HG03064 (cell line): ENCODE data around the gene MYH10.
"Not testable (repeated sequence)": the region's sequence is repeated elsewhere in the genome, so short reads cannot be mapped to it uniquely, and the experiment has no call there.

Experiments
- ATAC-seq: cut with Tn5 transposase; IDR thresholded peaks from one replicate; pipeline ENCODE4 v1.9.1; 2021; ENCODE audit warnings: low read depth; ENCODE audit not compliant: unreplicated experiment

The MYH10 gene

DNA sequence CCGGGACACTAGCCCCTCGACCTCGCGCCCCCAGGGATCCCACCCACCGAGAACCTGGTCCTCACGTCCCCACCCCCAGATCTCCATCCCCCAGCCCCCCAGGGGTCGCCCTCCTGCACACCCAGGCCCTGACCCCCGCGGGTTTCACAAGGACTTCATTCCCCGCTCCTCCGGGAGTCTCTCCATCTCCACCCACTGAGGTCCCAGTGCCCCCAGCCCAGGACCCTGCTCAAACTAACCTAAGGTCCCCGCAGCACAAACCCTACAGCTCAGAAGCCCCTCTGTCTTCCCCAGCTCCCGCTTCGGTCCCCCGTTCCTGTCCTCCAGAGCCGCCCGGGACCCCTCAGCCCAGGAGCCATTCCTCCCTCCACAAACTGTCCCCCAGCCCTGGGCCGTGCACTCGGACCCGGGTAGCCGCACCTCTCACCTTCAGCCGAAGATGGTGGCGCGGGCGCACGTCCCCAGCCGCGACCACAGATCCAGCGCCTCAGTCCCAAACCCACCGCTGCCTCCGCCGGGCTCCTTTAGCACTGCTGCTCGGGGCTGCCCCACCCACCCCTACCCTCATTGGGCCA, at the start of gene MYH10:
Gene MYH10 (minus strand): TSS at position 499 of the 575 bp plus-strand sequence. CDS start 7,479 bp downstream, outside the sequence.
- ATAC-seq = no peak

DNA sequence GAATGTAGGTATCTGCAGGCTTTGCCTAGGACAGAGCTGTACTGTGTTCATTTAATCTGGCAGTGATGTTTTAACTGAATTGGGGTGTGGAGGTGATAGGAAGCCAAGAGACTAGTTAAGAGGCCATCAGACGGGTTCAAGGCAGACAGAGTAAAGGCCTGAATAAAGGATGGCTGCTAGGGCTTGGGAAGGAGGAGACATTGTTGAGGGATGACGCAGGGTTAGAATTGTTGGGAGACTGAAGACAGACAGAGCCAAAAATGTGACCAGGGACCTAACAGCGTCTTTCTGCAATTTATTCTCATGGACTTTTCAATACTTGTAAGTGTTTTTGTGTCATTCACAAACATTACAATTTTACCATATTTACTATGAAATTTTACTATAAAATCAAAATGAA, 48.6 kb upstream of the MYH10 start:
- no peak for ATAC-seq

GRCh38 chr17:8675306-8675705, 44.8 kb upstream of the MYH10 start:
- ATAC-seq = no peak

DNA sequence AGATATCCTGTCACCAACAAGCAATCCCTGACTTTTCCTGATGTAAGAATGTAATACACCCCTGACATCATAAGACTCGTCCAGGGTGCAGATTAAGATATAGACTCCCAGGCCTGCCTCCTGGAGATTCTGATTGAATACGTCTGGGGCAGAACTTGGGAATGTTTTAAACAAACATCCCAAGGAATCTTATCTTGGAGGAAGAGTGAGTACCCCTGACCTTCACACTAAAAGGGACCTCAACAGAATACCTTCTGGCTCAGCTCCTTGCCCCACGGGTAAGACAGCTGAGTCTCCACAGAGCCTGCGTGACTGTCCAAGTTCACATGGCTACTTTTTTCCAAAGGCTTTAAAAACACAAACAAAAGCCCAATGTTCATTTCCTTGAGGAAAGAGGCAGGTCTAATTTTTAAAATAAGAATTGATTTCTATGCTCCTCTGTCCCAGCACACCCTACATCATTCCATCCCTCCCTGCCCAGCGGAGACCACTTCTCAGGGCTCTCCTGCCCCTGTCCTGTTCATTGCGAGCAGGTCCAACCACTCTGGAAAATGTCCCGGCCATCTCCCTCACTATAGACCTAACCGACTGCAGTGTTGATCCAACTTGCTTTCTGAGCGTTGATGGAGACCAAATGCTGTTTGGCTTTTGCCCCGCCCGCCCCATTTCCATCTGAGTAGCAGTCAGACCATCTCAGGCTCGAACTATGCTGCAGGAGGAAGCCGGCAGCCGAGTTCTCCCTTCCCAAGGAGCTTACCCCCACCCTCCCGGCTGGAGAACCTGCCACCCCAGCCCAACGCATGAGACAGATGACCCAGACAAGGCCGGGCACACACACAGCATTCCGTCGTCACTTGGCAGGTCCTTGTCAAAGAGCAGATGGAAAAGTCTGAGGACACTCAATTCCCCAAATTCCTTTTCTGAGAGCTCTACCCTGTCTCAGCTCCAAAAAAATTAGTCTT, 44.1 kb upstream of the MYH10 start:
- no peak for ATAC-seq

GRCh38 chr17:8673612-8674011, 43.1 kb upstream of the MYH10 start:
- ATAC-seq = no peak

DNA sequence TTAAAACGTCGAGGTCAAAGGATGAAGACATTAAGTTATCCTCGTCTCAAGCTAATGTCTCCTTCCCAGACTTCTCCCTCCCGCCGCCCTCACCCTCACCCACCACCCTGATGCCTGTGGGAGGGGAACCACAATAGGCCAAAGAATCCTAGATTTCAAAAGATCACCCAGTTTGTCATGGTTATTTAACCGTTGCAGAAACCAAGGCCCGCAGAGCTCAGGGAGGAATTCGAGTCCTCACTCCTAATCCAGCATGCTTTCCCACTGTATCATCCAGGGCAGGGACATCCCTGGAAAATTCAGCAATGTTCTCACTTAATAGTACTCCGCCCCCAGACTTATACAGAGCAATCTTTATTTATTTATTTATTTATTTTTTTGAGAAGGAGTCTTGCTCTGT, 41.8 kb upstream of the MYH10 start:
- no peak for ATAC-seq

GRCh38 chr17:8670421-8670820, 39.9 kb upstream of the MYH10 start:
- ATAC-seq = no peak

DNA sequence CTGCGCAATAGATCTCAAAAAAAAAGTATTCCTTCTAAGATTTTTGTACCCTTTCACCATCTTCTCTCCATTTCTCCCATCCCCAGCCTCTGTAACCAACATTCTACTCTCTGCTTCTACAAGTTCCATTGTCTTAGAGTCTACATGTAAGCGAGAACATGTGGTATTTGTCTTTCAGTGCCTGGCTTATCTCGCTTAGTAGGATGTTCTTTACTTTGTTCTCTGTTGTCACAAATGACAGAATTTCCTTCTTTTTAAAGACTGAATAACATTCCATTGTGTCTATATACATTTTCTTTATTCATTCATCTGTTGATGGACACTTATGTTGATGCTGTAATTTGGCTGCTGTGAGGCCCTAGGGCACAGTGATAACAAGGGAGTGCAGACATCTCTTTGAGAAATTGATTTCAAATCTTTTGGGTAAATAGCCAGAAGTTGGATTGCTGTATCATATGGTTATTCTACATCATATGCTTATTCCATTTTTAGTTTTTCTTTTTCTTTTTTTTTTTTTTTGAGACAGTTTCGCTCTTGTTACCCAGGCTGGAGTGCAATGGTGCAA, 37.7 kb upstream of the MYH10 start:
- no peak for ATAC-seq

DNA sequence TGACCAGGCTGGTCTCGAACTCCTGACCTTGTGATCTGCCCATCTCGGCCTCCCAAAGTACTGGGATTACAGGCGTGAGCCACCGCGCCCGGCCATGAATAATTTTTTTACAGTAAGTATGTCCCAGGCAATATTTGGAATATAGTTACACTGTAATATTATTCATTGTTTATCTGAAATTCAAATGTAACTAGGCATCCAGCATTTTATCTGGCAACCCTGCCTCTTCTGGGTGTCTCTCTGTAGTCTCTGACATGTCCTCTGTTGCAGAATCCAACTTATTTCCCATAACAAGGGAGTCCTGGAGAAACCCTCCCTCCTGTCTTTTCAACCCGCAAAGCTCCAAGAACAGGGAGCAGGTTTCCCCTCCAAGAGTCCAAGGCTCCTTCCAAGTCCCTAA, 36.9 kb upstream of the MYH10 start:
- ATAC-seq = no peak

DNA sequence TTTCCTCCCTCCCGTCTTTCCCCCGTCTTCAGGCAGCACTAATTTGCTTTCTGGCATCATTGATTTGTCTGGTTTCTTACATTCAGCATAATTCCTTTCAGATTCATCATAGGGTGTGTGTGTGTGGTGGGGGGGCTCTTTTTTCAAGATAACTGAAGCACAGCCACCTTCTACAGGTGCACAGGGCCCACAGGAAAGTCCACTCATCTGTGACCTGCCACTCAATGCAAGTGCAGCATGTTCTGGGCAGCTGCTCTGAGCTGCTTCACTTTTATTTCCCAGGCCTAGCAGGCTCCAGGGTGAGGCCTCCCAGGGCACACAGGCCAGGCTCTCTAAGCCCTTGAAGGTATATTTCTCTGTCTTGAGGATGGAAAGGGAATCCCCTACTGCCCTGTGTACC, 35.2 kb upstream of the MYH10 start:
- no peak for ATAC-seq

DNA sequence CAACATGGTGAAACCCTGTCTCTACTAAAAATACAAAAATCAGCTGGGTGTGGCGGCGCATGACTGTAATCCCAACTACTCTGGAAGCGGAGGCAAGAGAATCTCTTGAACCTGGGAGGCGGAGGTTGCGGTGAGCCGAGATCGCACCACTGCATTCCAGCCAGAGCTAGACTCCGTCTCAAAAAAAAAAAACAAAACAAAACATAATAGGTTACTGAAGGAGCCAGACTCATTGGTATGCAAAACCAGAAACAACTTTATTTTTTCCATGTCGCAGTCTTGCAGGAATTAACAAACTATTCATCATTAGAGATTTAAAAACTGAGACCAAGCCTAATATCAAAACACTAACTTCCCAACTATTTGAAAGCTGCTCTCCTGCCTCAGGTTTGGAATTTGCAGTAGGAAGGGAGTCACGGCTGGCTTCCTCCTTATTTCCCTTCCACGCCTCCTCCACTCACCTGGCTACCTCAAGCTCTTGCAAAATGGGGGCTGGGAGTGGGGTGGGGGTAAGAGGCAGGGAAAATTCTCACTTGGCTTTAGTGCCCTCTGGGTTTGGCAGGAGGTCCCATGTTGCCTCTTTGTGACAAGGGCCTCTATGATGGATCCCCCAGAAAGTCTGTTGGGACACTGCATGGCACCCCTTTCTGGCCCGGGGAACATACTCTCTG, 34.1 kb upstream of the MYH10 start:
- no peak for ATAC-seq

- ATAC-seq = no peak
Measured at GRCh38 chr17:8662973-8663372, 32.4 kb upstream of the MYH10 start.

GRCh38 chr17:8662076-8662831, 31.7 kb upstream of the MYH10 start:
- no peak for ATAC-seq

- not testable (repeated sequence) for ATAC-seq
Measured at GRCh38 chr17:8660709-8661108, 30.2 kb upstream of the MYH10 start.

GRCh38 chr17:8659758-8660410, 29.4 kb upstream of the MYH10 start:
- no peak for ATAC-seq

GRCh38 chr17:8658810-8659209, 28.3 kb upstream of the MYH10 start:
- ATAC-seq = no peak

GRCh38 chr17:8656693-8657092, 26.2 kb upstream of the MYH10 start:
- ATAC-seq = no peak

GRCh38 chr17:8654822-8655221, 24.3 kb upstream of the MYH10 start:
- no peak for ATAC-seq

DNA sequence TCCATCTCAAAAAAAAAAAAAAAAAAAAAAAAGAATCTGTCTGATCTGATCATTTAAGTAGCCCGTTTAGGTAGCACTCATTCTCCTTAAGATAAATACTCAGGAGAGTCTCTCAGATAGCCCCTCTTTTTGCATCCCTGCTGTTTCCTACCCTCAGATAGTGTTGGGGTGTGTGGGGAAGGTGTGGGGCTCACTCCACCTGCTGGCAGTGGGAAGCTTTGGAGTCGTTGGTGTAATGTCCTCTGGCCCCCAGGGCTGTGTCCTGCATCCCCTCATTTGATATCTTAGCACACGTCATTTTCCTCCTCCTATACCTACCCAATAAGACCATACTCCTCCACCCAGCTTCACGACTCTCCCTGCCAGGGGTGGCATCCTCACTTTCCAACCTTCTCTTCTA, 20.5 kb upstream of the MYH10 start:
- ATAC-seq = no peak

- no peak for ATAC-seq
Measured at GRCh38 chr17:8650119-8650499, 19.6 kb upstream of the MYH10 start.
